Choroid plexus epithelial cell (primary cell): ENCODE results near the gene IFITM1.
"Not testable (repeated sequence)": the region's sequence is repeated elsewhere in the genome, so short reads cannot be mapped to it uniquely, and the experiment has no call there.

Experiments
- DNase-seq: peaks from one replicate; pipeline ENCODE4 v3.0.0-alpha.2; 2010; ENCODE audit warnings: low read depth
- H3K4me3 ChIP-seq: 2 replicates; pipeline ENCODE4 v1.5.1; 2011; ENCODE audit warnings: low read depth, mild to moderate bottlenecking, control low read depth, low read length, moderate library complexity
- CTCF ChIP-seq: conservative IDR thresholded peaks from 2 replicates; pipeline ENCODE4 v1.5.1; 2011; ENCODE audit warnings: low read depth, mild to moderate bottlenecking, control low read depth, inconsistent platforms, low read length, moderate library complexity

IFITM1 gene

GRCh38 chr11:329886-330253 lies 16.0 kb downstream of the IFITM1 start:
- no peak for TF ChIP-seq CTCF
- no peak for DNase-seq
- no peak overlapping the region for H3K4me3 ChIP-seq

GRCh38 chr11:330307-330693 lies 16.5 kb downstream of the IFITM1 start:
- no peak overlapping the region for H3K4me3 ChIP-seq
- TF ChIP-seq CTCF = no peak
- no peak for DNase-seq

GRCh38 chr11:330694-331357 lies 17.0 kb downstream of the IFITM1 start:
- no peak for TF ChIP-seq CTCF
- H3K4me3 ChIP-seq = no peak overlapping the region
- no peak for DNase-seq

- H3K4me3 ChIP-seq = no peak overlapping the region
- DNase-seq = no peak
- no peak for TF ChIP-seq CTCF
Observed at GRCh38 chr11:331358-332060, 17.7 kb downstream of the IFITM1 start.

GRCh38 chr11:332651-333480 lies 19.0 kb downstream of the IFITM1 start:
- no peak for TF ChIP-seq CTCF
- DNase-seq = no peak
- H3K4me3 ChIP-seq = no peak overlapping the region

- not testable (repeated sequence) for DNase-seq, H3K4me3 ChIP-seq
Observed at GRCh38 chr11:333616-334263, 19.9 kb downstream of the IFITM1 start.
